Breast epithelium (tissue), 3 donors: ENCODE measurements around the gene GCN1.

ENCODE experiments used
- POLR2A ChIP-seq: fragments of 450-650 bp; IDR thresholded peaks from one replicate; pipeline ENCODE4 v1.6.1; 2016; ENCODE audit warnings: antibody characterized with exemption, mild to moderate bottlenecking, moderate library complexity
- POLR2AphosphoS5 ChIP-seq, 3 donors: sonication (generic); formaldehyde crosslinking; IDR thresholded peaks; one replicate each; pipeline ENCODE4 v1.6.1; 2017; ENCODE audit warnings: antibody characterized with exemption in 3 of 3
- TF ChIP-seq, protein P1 (sequence below), 3 donors: fragments of 450-650 bp; IDR thresholded peaks; one replicate each; pipeline ENCODE4 v1.5.1; 2016 to 2017; ENCODE audit warnings: antibody characterized with exemption in 3 of 3, mild to moderate bottlenecking in 3 of 3, moderate library complexity in 3 of 3

DNA sequence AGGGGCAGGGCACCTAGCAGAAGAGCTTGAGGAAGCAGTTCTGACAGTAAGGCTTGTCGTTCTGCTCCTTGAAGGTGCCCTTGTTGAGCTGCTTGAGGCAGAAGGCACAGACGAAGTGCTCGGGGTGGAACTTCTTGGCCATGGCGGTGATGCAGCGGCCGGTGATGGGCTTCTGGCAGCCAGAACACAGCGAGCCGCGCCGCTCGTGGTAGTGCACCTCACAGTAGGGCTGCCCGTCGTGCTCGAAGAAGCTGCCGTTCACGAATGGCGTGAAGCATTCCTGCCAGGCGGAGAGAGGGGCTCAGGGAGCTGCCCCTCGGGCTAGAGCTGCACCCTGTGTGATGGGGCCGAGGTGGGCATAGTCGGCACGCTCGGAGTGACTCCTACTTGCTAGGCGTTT, 17.8 kb upstream of the GCN1 start:
- TF ChIP-seq POLR2A, result no peak
- TF ChIP-seq, protein P1, sequence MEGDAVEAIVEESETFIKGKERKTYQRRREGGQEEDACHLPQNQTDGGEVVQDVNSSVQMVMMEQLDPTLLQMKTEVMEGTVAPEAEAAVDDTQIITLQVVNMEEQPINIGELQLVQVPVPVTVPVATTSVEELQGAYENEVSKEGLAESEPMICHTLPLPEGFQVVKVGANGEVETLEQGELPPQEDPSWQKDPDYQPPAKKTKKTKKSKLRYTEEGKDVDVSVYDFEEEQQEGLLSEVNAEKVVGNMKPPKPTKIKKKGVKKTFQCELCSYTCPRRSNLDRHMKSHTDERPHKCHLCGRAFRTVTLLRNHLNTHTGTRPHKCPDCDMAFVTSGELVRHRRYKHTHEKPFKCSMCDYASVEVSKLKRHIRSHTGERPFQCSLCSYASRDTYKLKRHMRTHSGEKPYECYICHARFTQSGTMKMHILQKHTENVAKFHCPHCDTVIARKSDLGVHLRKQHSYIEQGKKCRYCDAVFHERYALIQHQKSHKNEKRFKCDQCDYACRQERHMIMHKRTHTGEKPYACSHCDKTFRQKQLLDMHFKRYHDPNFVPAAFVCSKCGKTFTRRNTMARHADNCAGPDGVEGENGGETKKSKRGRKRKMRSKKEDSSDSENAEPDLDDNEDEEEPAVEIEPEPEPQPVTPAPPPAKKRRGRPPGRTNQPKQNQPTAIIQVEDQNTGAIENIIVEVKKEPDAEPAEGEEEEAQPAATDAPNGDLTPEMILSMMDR (IDR thresholded peaks at IDR 0.05), result no peak
- TF ChIP-seq POLR2AphosphoS5 (IDR thresholded peaks at IDR 0.05), result no peak
